Gastrocnemius medialis (tissue), 4 donors: ENCODE results near the gene FERMT2. TPM values are rescaled to one million over a fixed set of nuclear protein-coding genes. Genes with fewer than 3 reads are reported as not detected.

Experiments
- ATAC-seq, 2 donors: fragments of 150-250 bp; one replicate each; pipeline ENCODE4 v1.9.1; 2016
- DNase-seq, 2 donors: peaks; one replicate each; pipeline ENCODE4 v3.0.0-alpha.2; 2019
- H3K27ac ChIP-seq, 4 donors: fragments of 200-600 bp; sonication (generic); 1 replicate in 1 of 4; 2 replicates in 3 of 4; pipeline ENCODE4 v1.5.1; 2016 to 2018; ENCODE audit warnings: mild to moderate bottlenecking in 2 of 4, moderate library complexity in 1 of 4
- H3K27me3 ChIP-seq, 3 donors: fragments of 200-600 bp; sonication (generic) in 2 of 3; 1 replicate in 1 of 3; 2 replicates in 2 of 3; pipeline versions ENCODE4 v1.5.1 to v1.6.0; 2016 to 2019; ENCODE audit warnings: mild to moderate bottlenecking in 1 of 3, moderate library complexity in 1 of 3
- H3K36me3 ChIP-seq, 2 donors: fragments of 200-600 bp; sonication (generic) in 1 of 2; one replicate each; pipeline ENCODE4 v1.5.1; 2017 to 2018
- H3K4me1 ChIP-seq, 2 donors: fragments of 200-600 bp; sonication (generic) in 1 of 2; one replicate each; pipeline ENCODE4 v1.5.1; 2016 to 2017; ENCODE audit warnings: mild to moderate bottlenecking in 2 of 2
- H3K4me3 ChIP-seq, 4 donors: fragments of 200-600 bp; sonication (generic) in 3 of 4; 1 replicate in 1 of 4; 2 replicates in 3 of 4; pipeline ENCODE4 v1.5.1; 2016 to 2019; ENCODE audit warnings: mild to moderate bottlenecking in 2 of 4
- H3K9me3 ChIP-seq, 3 donors: fragments of 200-600 bp; sonication (generic) in 2 of 3; 1 replicate in 1 of 3; 2 replicates in 2 of 3; pipeline ENCODE4 v1.5.1; 2016 to 2019
- CTCF ChIP-seq, 5 experiments: fragments of 450-650 bp in 3 of 5; fragments of 200-600 bp in 2 of 5; sonication (generic) in 2 of 5; IDR thresholded peaks in 4 of 5; conservative IDR thresholded peaks in 1 of 5; 1 replicate in 4 of 5; 2 replicates in 1 of 5; pipeline ENCODE4 v1.5.1; 2016 to 2019; ENCODE audit warnings: antibody characterized with exemption in 5 of 5, mild to moderate bottlenecking in 3 of 5, moderate library complexity in 3 of 5
- POLR2A ChIP-seq, 2 donors: fragments of 450-650 bp; IDR thresholded peaks; one replicate each; pipeline ENCODE4 v1.6.1; 2017; ENCODE audit warnings: antibody characterized with exemption in 2 of 2, mild to moderate bottlenecking in 2 of 2, moderate library complexity in 2 of 2
- in situ Hi-C, 4 donors: fragments of 200-750 bp; cut with MboI; loops; one replicate each; pipeline versions ENCODE4 v1.15.0 to v1.8.0; 2017; ENCODE audit warnings: low sequenced_read_pairs in 4 of 4
- intact Hi-C: fragments of 100-400 bp; cut with DNase I; formaldehyde crosslinking; loops from one replicate; pipeline ENCODE4 v1.15.1; 2023; ENCODE audit warnings: low total_unique reads
- total RNA-seq, 4 donors: library from RNA; depleted of rRNA; stranded (reverse); fragments of >200 nt; gene quantifications; one replicate each; pipeline versions ENCODE4 v1.1.0 to v1.2.3, GENCODE V29; 2016

FERMT2 gene
- total RNA-seq, 4 donors from 2014 or later, result 44.0 to 75.9 (median 59.7) TPM

GRCh38 chr14:52948836-52949235 is 2.0 kb downstream of the FERMT2 start:
- no peak for ATAC-seq
- no peaks in the 10 kb centered on the region for H3K27me3 ChIP-seq

GRCh38 chr14:52948039-52948438 is 2.8 kb downstream of the FERMT2 start:
- TF ChIP-seq POLR2A (IDR thresholded peaks at IDR 0.05) (no peak), CTCF (IDR thresholded peaks at IDR 0.05 in 4 of 5, conservative IDR thresholded peaks at IDR 0.05 in 1 of 5) (no peak)
- ATAC-seq (no peak), DNase-seq (no peak)
- H3K36me3 ChIP-seq, result no peaks in the 10 kb centered on the region
- in situ Hi-C loops (no loop called here), intact Hi-C loops (no loop called here)
- H3K27me3 ChIP-seq, result no peaks in the 10 kb centered on the region
- peaks cover 30 to 40% of the 10 kb centered on the region in 2 donors for H3K4me1 ChIP-seq
- H3K4me3 ChIP-seq, result peak overlapping the region in 2 of 4 donors; percentile 12 to 20
- peak overlapping the region in 1 of 4 donors; percentile 98 for H3K27ac ChIP-seq
- H3K9me3 ChIP-seq, result no peaks in the 10 kb centered on the region

More at GRCh38 chr14:52948836-52949235, 2.0 kb downstream of the FERMT2 start:
- peaks cover 30 to 32% of the 10 kb centered on the region in 2 donors for H3K4me1 ChIP-seq
- DNase-seq, result no peak
- intact Hi-C loops (no loop called here), in situ Hi-C loops (no loop called here)
- no peak for TF ChIP-seq POLR2A (IDR thresholded peaks at IDR 0.05)
- TF ChIP-seq CTCF (IDR thresholded peaks at IDR 0.05 in 4 of 5, conservative IDR thresholded peaks at IDR 0.05 in 1 of 5), result no peak
- no peaks in the 10 kb centered on the region for H3K36me3 ChIP-seq
- peak overlapping the region in 2 of 4 donors; percentile 85 to 97 for H3K4me3 ChIP-seq
- H3K27ac ChIP-seq, result peak overlapping the region in 3 of 4 donors; percentile 9 to 98 (median 97)
- no peaks in the 10 kb centered on the region for H3K9me3 ChIP-seq

- Histone ChIP-seq H3K4me3 (no peak overlapping the region), H3K27ac (no peak overlapping the region)
- no peak for ATAC-seq
Observed at GRCh38 chr14:52944254-52944653, 6.6 kb downstream of the FERMT2 start.

GRCh38 chr14:52939427-52939826 is 11.4 kb downstream of the FERMT2 start:
- peaks cover 32 to 57% of the 10 kb centered on the region in 2 donors for H3K4me1 ChIP-seq
- in situ Hi-C loops (no loop called here), intact Hi-C loops (no loop called here)
- no peak for ATAC-seq
- H3K36me3 ChIP-seq, result no peaks in the 10 kb centered on the region
- H3K9me3 ChIP-seq, result no peaks in the 10 kb centered on the region
- H3K27ac ChIP-seq, result no peak overlapping the region
- DNase-seq, result no peak
- H3K4me3 ChIP-seq, result no peak overlapping the region
- no peaks in the 10 kb centered on the region for H3K27me3 ChIP-seq
- TF ChIP-seq POLR2A (IDR thresholded peaks at IDR 0.05) (no peak), CTCF (IDR thresholded peaks at IDR 0.05 in 4 of 5, conservative IDR thresholded peaks at IDR 0.05 in 1 of 5) (no peak)

More at GRCh38 chr14:52944254-52944653, 6.6 kb downstream of the FERMT2 start:
- H3K4me1 ChIP-seq, result peaks cover 21 to 40% of the 10 kb centered on the region in 2 donors
- in situ Hi-C loops (no loop called here), intact Hi-C loops (no loop called here)
- no peak for TF ChIP-seq CTCF (IDR thresholded peaks at IDR 0.05 in 4 of 5, conservative IDR thresholded peaks at IDR 0.05 in 1 of 5)
- TF ChIP-seq POLR2A (IDR thresholded peaks at IDR 0.05), result no peak
- H3K9me3 ChIP-seq, result no peaks in the 10 kb centered on the region
- no peaks in the 10 kb centered on the region for H3K27me3 ChIP-seq
- DNase-seq, result no peak
- no peaks in the 10 kb centered on the region for H3K36me3 ChIP-seq

- H3K36me3 ChIP-seq, result no peaks in the 10 kb centered on the region
- no peak for DNase-seq
- H3K4me3 ChIP-seq, result no peak overlapping the region
- in situ Hi-C loops (no loop called here), intact Hi-C loops (no loop called here)
- TF ChIP-seq CTCF (IDR thresholded peaks at IDR 0.05 in 4 of 5, conservative IDR thresholded peaks at IDR 0.05 in 1 of 5), result no peak
- H3K9me3 ChIP-seq, result no peaks in the 10 kb centered on the region
- H3K27me3 ChIP-seq, result no peaks in the 10 kb centered on the region
- no peak for ATAC-seq
- no peak overlapping the region for H3K27ac ChIP-seq
- H3K4me1 ChIP-seq, result peaks cover 42 to 63% of the 10 kb centered on the region in 2 donors
Observed at GRCh38 chr14:52937869-52938268, 13.0 kb downstream of the FERMT2 start.
